PC-3 (cell line): ENCODE results near the gene TFAP2B.

Experiments
- EZH2 ChIP-seq: fragments of 300-600 bp; sonication (generic); IDR thresholded peaks from one replicate; pipeline ENCODE4 v1.6.1; 2017; ENCODE audit warnings: antibody characterized with exemption, mild to moderate bottlenecking, low read length; ENCODE audit not compliant: unreplicated experiment
- EZH2phosphoT487 ChIP-seq: fragments of 300-600 bp; sonication (generic); IDR thresholded peaks from 2 replicates; pipeline ENCODE4 v1.6.1; 2018; ENCODE audit warnings: mild to moderate bottlenecking, antibody characterized with exemption, low read length, borderline replicate concordance
- TF ChIP-seq, protein P1 (sequence below): fragments of 300-600 bp; sonication (generic); conservative IDR thresholded peaks from 2 replicates; pipeline ENCODE4 v1.5.1; 2017; ENCODE audit warnings: antibody characterized with exemption, low read depth, mild to moderate bottlenecking, low read length

DNA sequence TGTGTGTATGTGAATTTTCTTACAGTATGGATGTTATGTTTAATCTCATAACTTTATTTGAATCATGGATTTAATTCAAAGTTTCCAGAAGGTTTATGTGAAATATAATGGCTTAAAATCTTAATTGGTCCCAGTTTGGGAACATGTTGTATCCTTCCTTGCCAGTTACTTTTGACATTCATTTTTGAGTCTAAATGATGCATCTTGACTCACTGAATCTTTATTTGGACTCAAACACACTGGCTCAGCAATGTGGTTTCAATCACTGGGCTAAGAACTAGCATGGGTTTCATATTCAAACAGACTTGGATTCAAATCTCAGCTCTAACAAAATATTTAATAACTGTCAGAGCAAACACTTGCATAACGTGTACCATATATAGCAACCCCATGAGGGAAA, 25.9 kb upstream of the TFAP2B start:
- TF ChIP-seq, protein P1, sequence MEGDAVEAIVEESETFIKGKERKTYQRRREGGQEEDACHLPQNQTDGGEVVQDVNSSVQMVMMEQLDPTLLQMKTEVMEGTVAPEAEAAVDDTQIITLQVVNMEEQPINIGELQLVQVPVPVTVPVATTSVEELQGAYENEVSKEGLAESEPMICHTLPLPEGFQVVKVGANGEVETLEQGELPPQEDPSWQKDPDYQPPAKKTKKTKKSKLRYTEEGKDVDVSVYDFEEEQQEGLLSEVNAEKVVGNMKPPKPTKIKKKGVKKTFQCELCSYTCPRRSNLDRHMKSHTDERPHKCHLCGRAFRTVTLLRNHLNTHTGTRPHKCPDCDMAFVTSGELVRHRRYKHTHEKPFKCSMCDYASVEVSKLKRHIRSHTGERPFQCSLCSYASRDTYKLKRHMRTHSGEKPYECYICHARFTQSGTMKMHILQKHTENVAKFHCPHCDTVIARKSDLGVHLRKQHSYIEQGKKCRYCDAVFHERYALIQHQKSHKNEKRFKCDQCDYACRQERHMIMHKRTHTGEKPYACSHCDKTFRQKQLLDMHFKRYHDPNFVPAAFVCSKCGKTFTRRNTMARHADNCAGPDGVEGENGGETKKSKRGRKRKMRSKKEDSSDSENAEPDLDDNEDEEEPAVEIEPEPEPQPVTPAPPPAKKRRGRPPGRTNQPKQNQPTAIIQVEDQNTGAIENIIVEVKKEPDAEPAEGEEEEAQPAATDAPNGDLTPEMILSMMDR, result no peak
- TF ChIP-seq EZH2phosphoT487, result no peak
- no peak for TF ChIP-seq EZH2
